GM19238 (cell line): Measurements from ENCODE around the gene CIRBP.

Experiments
- DNase-seq: peaks from one replicate; pipeline ENCODE4 v3.0.0; 2011; ENCODE audit warnings: low spot score; ENCODE audit not compliant: insufficient read length

Gene CIRBP

GRCh38 chr19:1266916-1267476 lies 2.1 kb upstream of the CIRBP start:
- peak; percentile 78 for DNase-seq

DNA sequence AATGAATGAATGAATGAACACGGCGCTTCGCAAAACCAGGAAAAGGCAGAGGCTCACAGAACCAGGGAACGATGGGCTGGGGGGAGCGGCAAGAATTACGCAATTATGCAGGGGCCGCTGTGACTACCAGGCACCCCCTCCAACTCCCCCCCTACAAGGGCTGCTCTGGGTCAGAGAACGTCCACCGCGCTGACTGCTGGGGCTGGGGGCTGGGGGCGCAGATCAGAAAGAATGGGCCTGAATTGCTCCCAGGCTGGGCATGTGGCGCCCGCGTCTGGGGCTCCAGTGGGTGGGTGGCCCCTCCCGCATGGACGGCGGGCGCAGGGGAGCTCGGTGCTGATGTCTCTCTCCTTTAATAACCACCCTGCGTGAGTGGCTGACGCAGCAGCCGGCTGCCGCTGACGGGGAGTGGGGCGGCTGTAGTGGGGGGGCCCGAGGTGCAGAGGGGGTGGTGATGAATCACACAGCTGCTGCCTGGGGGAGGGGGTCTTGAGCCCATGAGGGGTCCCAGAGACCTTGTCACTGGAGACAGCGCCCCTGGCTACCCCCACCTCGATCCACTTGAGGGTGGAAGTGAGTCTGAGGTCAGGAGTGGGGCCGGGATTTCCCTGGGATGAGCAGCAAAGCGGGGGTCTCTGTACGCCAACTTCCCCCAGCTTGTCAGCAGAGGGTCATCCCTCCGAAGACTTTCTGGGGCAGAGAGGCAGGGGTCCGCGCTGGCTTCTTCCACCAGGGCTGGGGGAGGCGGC lies 1.5 kb upstream of the CIRBP start:
- no peak for DNase-seq

DNA sequence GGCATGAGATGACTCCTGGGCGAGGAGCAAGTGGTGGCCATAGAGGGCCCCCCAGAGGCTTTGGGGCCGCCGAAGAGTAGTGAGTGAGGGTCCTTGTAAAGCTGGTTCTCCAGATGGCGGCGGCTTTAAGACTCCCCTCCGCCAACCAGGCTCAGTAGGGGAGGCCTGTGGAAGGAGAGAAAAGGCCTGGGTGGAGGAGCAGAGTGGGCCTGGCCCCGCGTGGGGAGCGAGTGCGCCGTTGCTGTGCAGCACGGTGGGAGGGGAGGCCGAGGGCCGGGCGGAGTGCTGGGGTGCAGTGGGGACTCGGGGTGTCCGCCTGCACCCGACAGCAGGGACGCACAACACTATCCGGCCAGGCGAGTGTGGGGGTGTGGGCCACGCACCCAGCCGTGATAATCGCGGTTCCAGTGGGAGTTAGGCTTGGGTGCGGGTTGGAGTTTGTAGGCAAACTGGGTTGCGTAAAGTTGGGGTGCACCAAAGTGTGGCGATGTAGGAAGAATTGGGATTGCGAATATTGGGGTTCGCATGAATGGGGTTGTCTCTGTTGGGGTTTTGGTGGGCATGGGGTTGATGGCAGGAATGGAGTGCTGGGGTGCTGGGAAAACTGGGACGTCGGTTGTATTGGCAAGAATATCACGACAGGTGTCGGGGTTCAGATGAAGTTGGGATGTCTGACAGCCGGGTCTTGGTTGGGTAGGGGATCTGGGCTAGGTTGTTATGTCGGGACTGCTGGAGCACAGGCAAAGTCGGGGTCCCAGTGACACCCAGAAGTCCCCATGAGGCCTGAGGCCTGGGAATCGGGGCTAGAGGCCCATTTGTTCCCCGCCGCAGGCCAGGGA lies 687 bp upstream of the CIRBP start:
- no peak for DNase-seq

GRCh38 chr19:1269478-1270212 lies 513 bp downstream of the CIRBP start:
- peak; percentile 96 for DNase-seq

- no peak for DNase-seq
Measured at GRCh38 chr19:1270213-1270853, 1.2 kb downstream of the CIRBP start.

- DNase-seq = no peak
Measured at GRCh38 chr19:1270854-1271527, 1.9 kb downstream of the CIRBP start.

- no peak for DNase-seq
Measured at GRCh38 chr19:1271528-1272422, 2.6 kb downstream of the CIRBP start.

GRCh38 chr19:1272423-1273262 lies 3.5 kb downstream of the CIRBP start:
- no peak for DNase-seq

DNA sequence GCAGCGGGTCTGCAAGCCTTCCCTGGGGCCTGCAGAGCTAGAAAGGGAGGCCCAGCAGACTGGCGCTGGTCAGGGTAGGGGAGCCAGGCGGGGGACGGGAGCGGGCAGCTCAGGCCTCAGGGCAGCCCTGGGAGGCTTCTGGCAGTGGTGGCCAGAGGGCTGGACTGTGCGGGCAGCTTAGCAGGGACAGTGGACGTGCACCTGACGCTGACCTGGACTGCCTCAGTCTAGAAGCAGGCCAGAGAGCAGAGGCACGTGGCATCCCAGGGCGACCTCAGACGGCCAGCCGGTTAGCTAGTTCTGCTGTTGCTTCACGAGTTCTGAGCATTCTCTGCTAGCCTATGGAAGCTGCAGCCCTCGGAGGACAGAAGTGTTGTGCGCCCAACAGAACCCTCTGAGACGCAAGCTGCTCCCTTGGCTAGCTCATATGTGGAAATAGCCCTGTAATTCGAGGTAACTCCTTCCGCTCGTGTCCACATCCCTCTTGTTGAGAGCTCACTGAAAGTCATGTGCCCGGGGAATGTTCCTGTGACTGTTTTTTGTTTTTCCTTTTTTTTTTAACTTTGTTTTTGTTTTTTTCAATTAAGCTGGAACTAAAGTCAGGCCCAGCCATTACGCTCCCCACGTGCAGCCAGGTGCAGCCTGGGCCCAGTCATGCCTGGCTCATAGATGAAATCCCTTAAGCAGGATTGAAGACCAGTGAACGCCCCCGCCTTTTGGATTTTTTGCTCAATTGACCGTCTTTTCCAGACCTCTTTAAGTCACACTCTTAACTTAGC lies 4.3 kb downstream of the CIRBP start:
- DNase-seq = no peak

- DNase-seq = no peak
Measured at GRCh38 chr19:1274081-1274851, 5.1 kb downstream of the CIRBP start.

GRCh38 chr19:1274852-1275259 lies 5.7 kb downstream of the CIRBP start:
- no peak for DNase-seq

DNA sequence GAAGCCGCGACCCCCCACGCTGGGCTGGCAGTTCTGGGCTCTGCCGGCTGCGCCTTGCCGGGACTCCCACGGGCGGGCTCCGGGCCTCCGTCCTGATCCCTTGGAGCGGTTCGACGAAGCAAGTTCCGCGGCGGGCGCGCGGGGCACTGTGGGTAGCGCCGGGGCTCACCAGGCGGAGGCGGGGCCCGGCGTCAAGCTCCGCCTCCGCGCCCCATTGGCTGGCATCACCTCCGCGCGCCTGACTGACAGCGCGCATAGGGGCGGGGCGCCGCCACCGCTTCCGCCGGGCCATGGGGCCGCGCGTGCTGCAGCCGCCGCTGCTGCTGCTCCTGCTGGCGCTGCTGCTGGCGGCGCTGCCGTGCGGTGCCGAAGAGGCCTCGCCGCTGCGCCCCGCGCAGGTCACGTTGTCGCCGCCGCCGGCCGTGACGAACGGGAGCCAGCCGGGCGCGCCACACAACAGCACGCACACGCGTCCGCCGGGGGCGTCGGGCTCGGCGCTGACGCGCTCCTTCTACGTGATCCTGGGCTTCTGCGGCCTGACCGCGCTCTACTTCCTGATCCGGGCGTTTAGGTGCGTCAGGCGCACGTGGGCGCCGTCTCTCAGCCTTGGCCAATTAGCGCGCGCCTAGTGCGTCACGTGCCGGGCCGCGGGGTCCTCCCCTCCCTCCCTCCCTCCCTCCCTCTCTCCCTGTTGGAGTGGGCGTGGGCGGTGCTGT lies 6.3 kb downstream of the CIRBP start, which contains the start of gene FAM174C:
Gene FAM174C (plus strand): TSS at position 271 of the 716 bp plus-strand sequence. CDS start 20 bp downstream, at position 291.
- DNase-seq = peak; percentile 99

DNA sequence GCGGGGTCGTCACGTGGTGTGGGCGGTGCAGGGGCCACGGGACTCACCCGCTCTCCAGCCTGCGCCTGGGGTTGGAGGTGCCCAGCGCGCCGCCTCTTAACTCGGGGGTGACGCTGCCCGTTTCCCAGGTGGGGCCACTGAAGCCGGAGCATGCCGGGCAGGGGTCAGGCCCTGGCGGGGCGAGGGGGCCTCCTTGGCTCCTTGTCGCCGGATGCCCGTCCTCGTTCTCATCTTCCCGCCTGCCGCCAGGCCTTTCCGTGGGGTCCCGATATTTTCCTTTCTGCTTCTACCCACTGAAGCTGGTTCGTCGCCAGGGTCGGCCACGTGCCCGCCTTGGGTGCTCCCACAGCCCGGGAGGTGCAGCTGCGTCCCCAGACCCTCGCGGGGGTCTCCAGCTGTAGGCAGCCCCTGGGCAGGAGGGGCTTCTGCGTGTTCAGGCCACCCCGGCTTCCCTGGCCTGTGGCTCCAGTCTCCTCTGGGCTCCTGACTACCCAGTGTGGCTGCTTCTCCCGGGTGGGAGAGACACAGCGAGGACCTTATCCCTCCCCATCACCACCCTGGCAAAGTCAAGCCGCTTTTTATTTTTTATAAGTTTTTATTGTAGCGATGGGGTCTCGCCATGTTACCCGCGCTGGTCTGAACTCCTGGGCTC lies 7.0 kb downstream of the CIRBP start:
- no peak for DNase-seq

DNA sequence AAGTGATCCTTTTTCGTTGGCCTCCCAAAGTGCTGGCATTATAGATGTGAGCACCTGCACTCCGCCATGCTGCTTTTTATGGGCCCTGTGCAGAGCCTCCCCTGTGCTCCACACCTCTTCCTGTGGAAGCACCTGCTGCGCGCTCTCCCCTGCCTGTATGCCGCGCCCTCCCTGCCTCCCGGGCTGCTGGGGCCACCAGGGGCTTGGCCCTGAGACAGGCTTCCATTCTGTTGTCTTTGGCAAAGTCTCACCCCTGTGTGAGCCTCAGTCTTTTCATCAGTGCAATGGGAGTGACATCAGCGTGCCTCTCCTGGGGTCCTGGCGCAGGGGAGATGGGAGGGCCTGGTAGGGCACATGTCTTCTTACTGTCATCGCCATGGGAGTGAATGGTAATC lies 7.5 kb downstream of the CIRBP start:
- no peak for DNase-seq

- no peak for DNase-seq
Measured at GRCh38 chr19:1277061-1277460, 7.9 kb downstream of the CIRBP start.

DNA sequence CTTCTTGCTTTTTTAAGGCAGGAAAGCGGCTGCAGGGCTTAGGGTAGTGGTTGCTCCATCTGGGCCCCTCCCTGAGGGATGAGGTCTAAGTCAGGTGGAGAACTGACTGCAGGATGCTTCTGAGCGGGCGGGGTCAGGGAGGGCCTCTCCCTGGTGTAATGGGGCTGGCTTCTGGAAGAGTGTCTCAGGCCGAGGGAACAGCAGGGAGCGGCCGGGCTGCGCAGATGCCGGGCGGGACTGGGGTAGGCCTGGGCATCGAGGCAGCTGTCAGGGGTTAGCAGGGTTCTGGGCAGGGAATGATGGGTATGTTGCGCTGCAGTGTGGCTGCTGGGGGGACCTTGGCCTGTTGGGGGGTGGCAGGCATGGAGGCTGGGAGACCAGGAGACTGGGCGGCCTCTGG lies 8.9 kb downstream of the CIRBP start:
- DNase-seq = no peak
